ENCODE results near the gene ANLN.
A peak's percentile ranks its signal among the peaks of the same experiment; 100 is the strongest.

Gene ANLN, protein sequence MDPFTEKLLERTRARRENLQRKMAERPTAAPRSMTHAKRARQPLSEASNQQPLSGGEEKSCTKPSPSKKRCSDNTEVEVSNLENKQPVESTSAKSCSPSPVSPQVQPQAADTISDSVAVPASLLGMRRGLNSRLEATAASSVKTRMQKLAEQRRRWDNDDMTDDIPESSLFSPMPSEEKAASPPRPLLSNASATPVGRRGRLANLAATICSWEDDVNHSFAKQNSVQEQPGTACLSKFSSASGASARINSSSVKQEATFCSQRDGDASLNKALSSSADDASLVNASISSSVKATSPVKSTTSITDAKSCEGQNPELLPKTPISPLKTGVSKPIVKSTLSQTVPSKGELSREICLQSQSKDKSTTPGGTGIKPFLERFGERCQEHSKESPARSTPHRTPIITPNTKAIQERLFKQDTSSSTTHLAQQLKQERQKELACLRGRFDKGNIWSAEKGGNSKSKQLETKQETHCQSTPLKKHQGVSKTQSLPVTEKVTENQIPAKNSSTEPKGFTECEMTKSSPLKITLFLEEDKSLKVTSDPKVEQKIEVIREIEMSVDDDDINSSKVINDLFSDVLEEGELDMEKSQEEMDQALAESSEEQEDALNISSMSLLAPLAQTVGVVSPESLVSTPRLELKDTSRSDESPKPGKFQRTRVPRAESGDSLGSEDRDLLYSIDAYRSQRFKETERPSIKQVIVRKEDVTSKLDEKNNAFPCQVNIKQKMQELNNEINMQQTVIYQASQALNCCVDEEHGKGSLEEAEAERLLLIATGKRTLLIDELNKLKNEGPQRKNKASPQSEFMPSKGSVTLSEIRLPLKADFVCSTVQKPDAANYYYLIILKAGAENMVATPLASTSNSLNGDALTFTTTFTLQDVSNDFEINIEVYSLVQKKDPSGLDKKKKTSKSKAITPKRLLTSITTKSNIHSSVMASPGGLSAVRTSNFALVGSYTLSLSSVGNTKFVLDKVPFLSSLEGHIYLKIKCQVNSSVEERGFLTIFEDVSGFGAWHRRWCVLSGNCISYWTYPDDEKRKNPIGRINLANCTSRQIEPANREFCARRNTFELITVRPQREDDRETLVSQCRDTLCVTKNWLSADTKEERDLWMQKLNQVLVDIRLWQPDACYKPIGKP

DNA sequence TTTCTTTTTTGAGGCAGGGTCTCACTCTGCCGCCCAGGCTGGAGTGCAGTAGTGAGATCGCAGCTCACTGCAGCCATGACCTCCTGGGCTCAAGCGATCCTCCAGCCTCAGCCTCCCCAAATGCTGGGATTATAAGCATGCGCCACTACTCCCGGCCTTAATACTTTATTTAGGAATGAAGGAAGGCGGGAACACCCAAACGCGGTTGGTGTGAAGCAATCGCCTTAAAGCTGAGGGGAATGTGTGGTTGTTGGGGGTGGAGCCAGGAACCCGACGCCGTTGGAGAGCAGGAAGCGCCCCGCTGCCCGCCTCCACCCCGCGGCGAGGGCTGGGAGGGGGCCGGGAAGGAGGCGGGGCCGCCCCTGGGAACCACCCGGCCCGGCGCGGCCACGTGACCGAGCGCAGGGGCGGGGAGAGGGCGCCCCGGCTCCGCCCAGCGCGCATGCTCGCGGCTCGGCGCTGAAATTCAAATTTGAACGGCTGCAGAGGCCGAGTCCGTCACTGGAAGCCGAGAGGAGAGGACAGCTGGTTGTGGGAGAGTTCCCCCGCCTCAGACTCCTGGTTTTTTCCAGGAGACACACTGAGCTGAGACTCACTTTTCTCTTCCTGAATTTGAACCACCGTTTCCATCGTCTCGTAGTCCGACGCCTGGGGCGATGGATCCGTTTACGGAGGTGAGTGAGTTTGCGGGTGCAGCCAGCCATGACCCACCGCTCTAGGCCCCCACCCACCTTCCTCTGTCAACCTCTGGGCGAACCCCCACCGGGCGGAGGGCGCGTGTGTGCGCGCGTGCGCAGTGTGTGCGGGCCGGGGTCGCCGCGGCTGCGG lies at the start of gene ANLN:
Gene ANLN (plus strand): TSS at position 492 of the 828 bp plus-strand sequence. CDS start 165 bp downstream, at position 657.
- peak; percentile 82 to 89 for DNase-seq

DNA sequence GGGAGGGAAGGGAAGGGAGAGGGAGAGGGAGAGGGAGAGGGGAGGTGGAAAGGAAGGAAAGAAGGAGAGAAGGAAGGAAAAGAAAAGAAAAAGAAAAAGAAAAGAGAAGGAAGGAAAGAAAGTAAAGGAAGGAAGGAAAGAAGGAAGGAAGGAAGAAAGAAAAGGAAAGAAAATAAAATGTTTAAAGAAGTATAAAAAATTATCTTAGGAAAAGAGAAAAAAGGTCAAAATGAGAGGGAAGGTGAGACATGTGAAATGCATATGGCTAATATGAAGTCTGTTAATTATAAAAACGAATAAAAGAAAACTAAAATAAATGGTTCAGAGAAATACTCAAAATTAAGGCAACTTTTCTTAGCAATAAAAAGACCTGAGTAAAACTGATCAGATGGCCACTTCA lies 46.1 kb upstream of the ANLN start:
- DNase-seq: no peak

DNA sequence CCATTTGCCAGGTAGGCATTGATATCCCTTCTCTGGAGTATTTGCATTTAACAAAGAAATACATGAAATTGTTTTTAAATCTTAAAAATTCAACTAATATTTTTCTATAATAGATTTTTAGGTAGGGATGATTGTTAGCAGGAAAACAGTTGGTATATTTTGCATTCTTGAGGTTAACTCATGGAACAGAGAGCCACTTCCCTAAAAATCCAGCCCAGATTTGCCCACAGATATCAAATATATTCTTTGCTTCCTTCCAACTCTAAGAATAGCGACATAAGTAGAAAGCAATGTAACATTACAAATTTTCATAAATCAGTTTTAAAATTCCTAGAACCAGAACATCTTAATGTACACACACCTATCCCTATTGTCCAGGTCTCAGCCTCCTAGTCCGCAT lies 45.0 kb upstream of the ANLN start:
- DNase-seq: no peak

DNA sequence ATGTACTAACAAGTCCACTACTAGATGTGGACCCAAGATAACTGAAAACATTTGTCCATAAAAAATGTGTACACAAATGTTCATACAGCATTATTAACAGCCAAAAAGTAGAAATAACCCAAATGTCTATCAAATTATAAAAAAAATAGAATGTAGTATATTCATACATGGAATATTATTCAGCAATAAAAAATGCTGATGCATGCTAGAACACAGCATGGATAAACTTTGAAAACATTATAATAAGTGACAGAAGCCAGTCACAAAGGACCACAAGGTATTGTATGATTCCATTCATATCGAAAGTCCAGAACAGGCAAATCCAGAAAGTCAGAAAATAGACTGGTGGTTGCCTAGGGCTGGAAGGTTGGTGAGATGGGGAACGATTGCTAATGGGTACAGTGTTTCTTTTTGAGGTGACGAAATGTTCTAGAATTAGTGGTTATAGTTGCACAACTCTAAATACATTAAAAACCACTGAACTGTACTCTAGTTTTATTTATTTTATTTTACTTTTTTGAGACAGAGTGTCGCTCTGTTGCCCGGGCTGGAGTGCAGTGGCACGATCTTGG lies 43.3 kb upstream of the ANLN start:
- DNase-seq: no peak

DNA sequence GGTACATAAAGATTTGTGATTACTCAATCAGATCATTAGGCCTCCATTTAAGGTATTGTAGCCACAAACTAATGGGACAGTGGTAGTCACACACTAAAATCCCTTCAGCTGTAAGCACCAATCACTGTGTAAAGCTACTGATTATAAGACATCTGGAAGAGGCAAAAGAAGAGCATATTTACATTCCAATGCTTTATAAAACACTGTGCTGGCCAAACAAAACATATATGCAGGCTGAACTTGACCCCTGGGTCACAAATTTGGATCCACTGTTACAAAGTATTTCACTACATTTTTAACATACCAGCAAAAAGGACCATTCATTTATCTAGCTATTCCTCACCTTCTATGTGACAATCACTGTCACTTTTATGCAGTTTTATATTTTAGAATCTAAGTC lies 41.4 kb upstream of the ANLN start:
- DNase-seq: no peak

DNA sequence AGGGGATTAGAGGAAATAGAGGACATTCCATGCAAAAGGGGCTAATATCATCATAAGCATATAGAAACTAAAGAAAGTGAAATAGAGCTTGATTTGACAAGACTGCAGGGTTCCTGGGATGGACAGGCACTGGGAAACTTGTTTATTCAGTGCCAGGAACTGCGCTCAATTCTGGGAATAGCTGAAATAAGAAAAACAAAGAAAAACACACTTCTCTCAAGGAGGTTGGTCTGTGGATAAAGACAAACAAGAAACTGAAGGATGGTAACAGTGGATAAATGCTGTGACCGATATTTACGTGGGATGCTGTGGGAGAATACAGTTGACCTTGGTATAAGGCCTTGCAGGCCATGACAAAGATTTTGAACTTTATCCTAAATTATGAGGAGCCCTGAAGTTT lies 40.9 kb upstream of the ANLN start:
- no peak for DNase-seq

DNA sequence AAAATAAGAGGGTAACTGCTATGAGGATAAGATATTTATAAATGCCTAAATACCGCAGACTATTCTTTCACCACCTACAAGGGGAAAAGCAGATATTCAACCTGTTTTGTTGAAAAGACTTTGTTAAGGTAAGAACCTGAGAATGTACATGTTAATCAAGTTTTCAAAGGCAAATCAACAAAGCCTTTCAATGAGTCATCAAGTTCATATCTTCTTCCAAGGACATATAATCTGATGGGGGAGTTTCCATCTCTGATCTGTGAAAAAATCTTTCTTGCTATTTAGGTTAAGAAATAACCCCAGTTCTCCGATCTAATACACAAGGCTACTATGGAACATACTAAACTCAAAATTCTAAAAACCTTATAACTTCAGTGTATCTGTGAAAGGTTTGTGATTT lies 40.0 kb upstream of the ANLN start:
- no peak for DNase-seq

DNA sequence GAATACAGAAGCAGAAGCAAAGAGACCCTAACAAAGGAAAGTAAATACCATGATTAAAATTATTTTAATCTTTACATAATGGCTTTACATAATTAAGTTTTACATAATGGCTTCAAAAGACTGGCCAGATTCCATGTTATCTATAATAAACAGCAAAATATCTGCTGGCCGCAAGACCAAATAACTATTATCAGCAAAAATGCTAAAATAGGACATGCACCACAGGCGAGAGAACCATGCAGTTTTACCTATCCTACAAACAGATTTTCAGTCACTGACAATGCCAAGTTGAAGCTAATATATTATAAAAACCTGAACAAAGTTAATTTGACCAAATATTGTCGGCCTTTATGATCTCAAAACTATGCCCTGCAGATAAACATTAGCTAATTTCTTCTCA lies 34.2 kb upstream of the ANLN start:
- DNase-seq: no peak

DNA sequence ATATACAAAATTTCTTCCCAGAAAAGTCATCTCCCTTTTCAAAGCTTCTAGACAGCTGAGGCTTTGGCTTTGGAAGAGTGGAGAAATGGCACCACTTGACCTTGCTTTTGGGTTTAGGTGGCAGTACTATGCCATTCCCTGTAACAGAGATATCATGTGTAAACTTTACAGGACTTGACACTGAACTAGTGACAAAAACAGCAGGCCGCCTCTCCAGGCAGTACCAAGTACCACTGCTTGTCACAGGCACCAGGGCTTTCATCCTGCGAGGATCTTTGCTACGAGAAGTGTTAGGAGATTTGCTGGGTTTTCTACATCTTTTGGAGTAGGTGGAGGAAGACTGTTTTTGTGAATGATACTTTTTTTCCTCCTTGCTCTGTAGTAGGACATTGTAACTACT lies 32.6 kb upstream of the ANLN start:
- no peak for DNase-seq

DNA sequence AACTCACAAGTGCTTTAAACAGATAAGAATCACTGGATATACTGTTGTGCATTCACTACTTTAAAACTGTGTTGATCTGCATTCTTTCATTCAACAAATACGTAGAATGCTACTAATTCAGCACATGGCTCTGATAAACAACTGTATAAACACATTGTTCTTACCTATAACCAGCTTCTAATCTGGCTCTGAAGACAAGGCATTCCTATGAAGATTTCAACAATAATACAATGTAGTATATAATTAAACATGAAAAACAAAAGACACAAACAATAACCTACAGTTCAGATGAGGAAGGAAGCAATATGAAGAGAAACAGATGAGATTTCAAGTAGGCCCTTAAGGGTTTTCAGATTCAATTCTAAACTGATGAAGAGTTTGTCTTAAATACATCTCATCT lies 31.1 kb upstream of the ANLN start:
- DNase-seq: no peak

DNA sequence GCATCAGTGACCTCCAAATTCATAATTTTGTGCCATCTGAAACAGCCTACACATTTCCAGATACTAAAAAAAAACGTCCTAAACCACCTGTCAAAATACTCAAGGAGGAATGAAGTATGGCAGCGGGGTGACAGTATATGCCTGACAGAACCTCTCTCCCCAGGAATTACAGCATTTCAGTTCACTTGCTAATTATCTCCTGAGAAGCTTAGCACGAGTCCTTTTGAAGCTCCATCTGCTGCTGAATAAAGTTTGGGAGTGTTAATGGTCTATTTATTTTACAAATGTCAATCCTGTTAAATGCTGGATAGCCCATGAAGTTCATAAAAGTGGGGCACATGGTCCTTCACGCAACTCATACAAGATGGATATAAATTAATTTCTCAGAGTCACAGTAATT lies 29.4 kb upstream of the ANLN start:
- DNase-seq: no peak

DNA sequence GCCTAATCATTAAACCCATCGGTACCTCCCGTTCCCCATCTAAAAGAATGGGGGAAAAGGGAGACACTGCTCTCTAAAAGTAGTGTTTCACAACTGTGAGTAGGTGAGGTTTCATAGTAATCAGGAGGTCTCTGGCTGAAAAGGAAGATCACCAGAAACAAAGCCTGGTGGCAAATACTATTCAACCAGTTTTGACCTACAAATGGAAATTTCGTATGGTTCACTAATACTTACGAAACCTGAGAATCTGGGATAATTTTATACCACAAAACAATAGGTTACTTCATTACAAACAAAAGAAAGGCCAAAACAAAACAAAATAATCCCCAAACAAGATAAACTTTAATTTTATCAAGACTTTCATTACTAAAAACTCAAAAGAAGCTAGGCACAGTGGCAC lies 28.4 kb upstream of the ANLN start:
- DNase-seq: no peak

DNA sequence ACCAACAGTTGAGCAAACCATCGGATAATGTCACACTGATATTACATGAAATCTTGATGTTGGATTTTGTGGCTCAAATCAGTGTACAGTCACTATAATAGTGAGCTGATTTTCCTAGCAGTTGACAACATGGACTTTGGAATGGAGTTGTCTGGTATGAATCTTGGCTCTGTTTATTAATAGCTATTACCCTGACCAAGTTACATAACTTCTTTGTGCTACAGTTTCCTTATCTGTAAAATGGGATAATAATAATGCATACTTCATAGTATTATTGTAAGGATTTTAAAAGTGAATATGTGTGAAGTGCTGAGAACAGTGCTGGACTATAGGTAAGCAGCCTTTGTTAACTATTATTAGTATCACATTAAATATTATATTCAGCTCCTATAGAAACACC lies 26.1 kb upstream of the ANLN start:
- DNase-seq: no peak

DNA sequence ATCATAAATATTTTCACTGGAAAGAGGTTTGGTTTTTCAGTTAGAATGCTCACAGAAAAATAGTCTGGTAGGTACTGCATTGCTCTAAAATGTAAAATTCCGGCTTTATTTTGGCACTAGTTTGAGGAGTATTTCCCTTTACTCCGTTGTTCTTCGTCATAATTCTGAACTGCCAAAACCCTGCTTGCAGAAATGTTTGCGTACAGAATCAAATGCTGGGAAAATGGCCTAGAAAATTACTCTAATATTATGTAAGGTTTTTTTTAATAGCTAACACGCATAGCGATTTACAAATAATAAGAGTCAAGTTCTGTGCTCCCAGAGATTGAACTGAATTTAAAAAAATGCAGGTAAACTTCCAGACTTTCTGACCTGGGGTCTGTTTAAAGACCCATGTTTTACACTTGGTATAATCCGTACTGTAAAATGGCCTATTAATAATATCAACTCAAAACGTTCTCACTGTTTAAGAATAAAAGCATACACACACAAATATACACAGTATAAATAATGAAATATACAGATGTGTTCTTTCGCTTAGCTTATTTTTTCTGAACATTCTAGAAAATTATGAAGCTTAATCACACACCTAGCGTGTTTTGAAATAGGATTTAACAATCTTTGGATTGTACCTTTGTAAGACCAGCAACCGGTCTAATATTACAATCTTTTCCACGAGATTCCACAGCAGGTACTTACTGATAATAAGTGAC lies 23.5 kb upstream of the ANLN start:
- no peak for DNase-seq

DNA sequence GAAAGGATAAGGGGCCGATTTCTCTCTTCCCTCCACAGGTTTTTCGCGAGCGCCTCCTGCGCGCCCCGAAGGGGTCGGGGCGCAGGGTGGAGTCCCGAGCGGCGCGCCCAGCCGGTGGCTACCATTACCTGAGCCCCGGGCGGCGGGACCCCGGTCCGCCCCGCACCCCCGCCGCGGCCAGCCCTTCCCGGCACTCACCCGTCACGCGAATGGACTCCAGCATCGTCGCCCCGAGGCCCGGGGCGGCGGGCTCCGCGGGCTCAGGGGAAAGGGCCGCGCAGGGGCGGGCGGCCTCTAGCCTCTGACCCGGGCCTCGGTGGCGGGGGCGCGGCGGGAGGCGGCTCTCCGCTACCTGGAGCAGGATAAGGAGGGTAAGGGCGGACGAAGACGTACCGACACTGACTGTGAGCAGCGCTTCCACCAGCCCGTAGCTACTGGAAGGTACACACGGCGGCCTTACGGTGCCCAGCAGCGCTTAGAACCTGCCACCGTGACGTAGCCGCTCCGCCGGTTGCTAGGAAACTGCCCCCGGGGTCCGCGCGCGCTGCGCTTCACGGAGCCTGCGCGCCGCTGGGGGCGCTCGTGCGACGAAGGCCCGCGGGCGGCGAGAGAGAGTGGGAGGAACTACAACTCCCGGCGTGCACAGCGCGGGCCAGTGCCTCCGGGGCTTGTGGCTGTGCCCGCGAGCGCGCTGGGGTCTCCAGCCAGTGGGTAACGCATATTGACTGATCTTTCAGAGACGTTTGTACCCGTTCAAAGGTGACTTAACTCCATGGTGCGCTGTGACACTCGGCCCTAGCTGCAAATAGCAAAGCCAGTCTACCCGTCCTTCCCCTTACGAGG lies 22.7 kb upstream of the ANLN start:
- DNase-seq: peak; percentile 92 to 95

DNA sequence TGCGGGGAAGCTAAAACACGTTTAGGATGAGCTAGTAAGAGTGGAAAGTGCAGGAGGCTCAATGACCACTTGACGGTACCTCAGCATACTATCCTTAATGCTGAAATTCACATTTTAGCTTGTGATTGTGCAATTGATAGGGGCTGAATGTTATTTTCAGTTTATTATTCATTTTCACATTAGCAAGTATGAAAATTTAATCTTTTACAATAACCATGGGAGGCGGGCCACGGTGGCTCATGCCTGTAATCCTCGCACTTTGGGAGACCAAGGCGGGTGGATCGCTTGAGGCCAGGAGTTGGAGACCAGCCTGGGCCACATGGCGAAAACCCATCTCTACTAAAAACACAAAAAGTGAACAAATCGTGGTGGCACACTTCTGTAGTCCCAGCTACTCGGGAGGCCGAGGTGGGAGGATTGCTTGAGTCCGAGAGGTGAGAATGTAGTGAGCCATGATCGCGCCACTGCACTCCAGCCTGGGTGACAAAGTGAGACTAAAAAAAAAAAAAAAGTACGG lies 22.0 kb upstream of the ANLN start:
- DNase-seq: no peak

DNA sequence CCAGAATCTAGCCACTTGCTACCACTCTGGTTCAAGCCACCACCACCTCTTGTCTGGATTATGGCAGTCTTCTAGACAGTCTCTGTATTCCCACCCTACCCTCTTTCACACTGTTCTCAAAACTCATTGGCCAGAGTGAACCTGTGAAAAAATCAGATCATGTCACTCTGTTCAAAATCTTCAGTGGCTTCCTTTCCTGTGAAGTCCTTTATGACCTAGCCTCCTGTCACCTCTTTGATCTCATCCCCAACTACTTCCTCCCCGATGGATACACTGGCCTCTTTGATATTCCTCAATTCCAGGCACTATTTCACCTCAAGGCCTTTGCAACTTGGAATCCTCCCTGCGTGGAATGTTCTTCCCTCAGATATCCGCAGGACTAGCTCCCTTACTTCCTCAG lies 21.2 kb upstream of the ANLN start:
- DNase-seq: no peak

DNA sequence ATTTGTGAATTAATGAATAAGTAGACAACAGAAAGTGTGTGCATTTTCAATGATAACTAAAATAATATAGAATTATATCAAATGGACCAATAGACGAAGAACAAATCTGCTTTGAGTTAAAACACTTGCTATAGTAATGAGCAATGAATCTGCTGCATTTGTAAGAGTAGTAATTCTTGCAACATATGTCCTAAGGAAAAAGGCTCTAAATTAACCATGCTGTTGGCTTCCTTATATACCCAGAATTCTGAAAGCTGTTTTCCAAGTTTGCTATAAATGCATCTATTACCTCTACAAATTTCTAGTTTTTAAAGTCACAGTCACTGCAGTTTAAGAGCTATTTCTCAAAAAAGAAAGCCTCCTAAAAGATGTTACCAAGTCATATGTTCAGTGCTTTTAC lies 20.5 kb upstream of the ANLN start:
- DNase-seq: no peak

DNA sequence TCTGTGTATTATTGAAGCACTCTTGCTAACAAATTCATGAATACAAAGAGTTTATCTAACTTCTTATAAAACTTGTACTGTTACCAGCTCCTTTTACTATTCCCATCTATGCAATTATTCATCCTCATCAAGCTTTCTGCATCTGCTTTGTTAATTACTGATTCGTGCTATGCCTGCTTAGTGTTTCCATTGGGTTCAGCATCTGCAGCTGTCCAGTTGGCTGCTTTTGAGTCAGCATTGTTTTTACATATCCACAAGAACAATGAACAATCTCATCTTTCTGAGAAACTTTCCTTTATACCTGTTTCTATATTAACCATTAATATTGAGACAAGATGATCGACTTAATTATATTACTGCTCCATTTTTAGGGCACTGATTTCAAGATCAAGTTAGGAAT lies 19.6 kb upstream of the ANLN start:
- DNase-seq: no peak

DNA sequence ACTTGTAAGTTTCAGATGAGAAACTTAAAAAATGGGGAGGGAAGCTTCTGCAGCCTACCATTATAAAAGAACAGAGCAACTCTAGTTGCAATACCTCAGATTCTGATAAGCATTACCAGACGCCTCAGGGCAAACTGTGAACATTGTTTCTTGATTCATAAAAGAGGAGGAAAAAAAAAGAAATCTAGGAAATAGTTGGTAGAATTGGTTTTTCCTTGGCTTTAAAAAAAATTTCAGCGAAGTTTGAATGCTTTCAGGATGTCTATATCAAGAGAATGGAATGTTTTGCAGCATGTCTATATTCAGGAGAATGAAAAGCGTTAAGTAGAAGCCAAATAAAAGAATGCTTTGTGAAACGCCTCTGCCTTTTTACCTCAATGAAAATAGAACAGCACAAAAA lies 17.5 kb upstream of the ANLN start:
- DNase-seq: no peak

DNA sequence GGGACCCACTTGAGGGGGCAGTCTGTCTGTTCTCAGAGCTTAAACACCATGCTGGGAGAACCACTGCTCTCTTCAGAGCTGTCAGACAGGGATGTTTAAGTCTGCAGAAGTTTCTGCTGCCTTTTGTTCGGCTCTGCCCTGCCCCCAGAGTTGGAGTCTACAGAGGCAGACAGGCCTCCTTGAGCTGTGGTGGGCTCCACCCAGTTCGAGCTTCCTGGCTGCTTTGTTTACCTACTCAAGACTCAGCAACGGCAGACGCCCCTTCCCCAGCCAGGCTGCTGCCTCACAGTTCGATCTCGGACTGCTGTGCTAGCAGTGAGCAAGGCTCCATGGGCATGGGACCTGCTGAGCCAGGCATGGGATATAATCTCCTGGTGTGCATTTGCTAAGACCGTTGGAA lies 11.1 kb upstream of the ANLN start:
- peak in 1 of 2 donors; percentile 6 for DNase-seq
